OCI-LY1 (cell line): ENCODE results near the gene DNAH14.

ENCODE experiments used
- H2AFZ ChIP-seq: fragments of 200-600 bp; sonication (generic), shearing (Covaris generic); 2 replicates; pipeline ENCODE4 v1.6.0; 2014; ENCODE audit warnings: antibody characterized with exemption, mild to moderate bottlenecking, low read length
- H3F3A ChIP-seq: fragments of 200-600 bp; sonication (generic), shearing (Covaris generic); 2 replicates; pipeline ENCODE4 v1.6.0; 2014; ENCODE audit warnings: mild to moderate bottlenecking, antibody characterized with exemption, low read length, moderate library complexity; ENCODE audit not compliant: insufficient read depth
- H3K27ac ChIP-seq: fragments of 200-600 bp; sonication (generic); 2 replicates; pipeline ENCODE4 v1.5.1; 2014; ENCODE audit warnings: low read length, mixed run types, mild to moderate bottlenecking, low read depth; ENCODE audit not compliant: poor library complexity, severe bottlenecking
- H3K27me3 ChIP-seq: fragments of 200-600 bp; sonication (generic); 2 replicates; pipeline ENCODE4 v1.6.0; 2014; ENCODE audit warnings: antibody characterized with exemption, mild to moderate bottlenecking, low read length, moderate library complexity; ENCODE audit not compliant: insufficient read depth
- H3K36me3 ChIP-seq: fragments of 200-600 bp; sonication (generic); 2 replicates; pipeline ENCODE4 v1.6.1; 2014; ENCODE audit warnings: mild to moderate bottlenecking, antibody characterized with exemption, low read length, moderate library complexity, mixed read lengths; ENCODE audit not compliant: insufficient read depth
- H3K4me1 ChIP-seq: fragments of 200-600 bp; sonication (generic); 2 replicates; pipeline ENCODE4 v1.5.1; 2014; ENCODE audit warnings: mild to moderate bottlenecking, low read length, moderate library complexity; ENCODE audit not compliant: insufficient read depth, severe bottlenecking
- H3K4me2 ChIP-seq: fragments of 200-600 bp; sonication (generic), shearing (Covaris generic); 2 replicates; pipeline ENCODE4 v1.6.1; 2014; ENCODE audit warnings: low read length
- H3K4me3 ChIP-seq: fragments of 200-600 bp; sonication (generic); 2 replicates; pipeline ENCODE4 v1.5.1; 2014; ENCODE audit warnings: low read length, low read depth, mild to moderate bottlenecking, mixed read lengths; ENCODE audit not compliant: poor library complexity, severe bottlenecking
- H3K79me2 ChIP-seq: fragments of 200-600 bp; shearing (Covaris generic); 2 replicates; pipeline ENCODE4 v1.6.1; 2016; ENCODE audit warnings: mixed run types, low read length, mixed read lengths; ENCODE audit not compliant: insufficient read depth
- H3K9ac ChIP-seq: fragments of 200-600 bp; sonication (generic), shearing (Covaris generic); 2 replicates; pipeline ENCODE4 v1.6.1; 2014; ENCODE audit warnings: mild to moderate bottlenecking, low read length, mixed read lengths
- H3K9me2 ChIP-seq: fragments of 200-600 bp; sonication (generic), shearing (Covaris generic); 2 replicates; pipeline ENCODE4 v1.6.1; 2014; ENCODE audit warnings: low read depth, mild to moderate bottlenecking, low read length, mixed read lengths
- H3K9me3 ChIP-seq: fragments of 200-600 bp; shearing (Covaris generic); 2 replicates; pipeline ENCODE4 v1.6.1; 2014; ENCODE audit warnings: low read length, mixed read lengths
- H4K20me1 ChIP-seq: fragments of 200-600 bp; sonication (generic), shearing (Covaris generic); 2 replicates; pipeline ENCODE4 v1.6.0; 2016; ENCODE audit warnings: mild to moderate bottlenecking, low read length; ENCODE audit not compliant: insufficient read depth
- CTCF ChIP-seq: fragments of 200-600 bp; sonication (generic), shearing (Covaris generic); IDR thresholded peaks from 2 replicates; pipeline ENCODE4 v1.5.1; 2017; ENCODE audit warnings: mild to moderate bottlenecking, antibody characterized with exemption, low read length, moderate library complexity, mixed read lengths
- EZH2 ChIP-seq: fragments of 200-600 bp; sonication (generic), shearing (Covaris generic); IDR thresholded peaks from 2 replicates; pipeline ENCODE4 v1.8.0; 2017; ENCODE audit warnings: borderline replicate concordance, mixed run types, mild to moderate bottlenecking, antibody characterized with exemption, low read length, moderate library complexity, mixed read lengths

The DNAH14 gene

GRCh38 chr1:225410036-225410435 is 480.6 kb downstream of the DNAH14 start:
- Histone ChIP-seq H3K9me3 (no peaks in the 10 kb centered on the region), H3K79me2 (no peaks in the 10 kb centered on the region), H3K9me2 (no peaks in the 10 kb centered on the region)

GRCh38 chr1:225412321-225412720 is 482.8 kb downstream of the DNAH14 start:
- Histone ChIP-seq H3K79me2 (peaks cover 4% of the 10 kb centered on the region; the same call in 1 of the 2 replicates), H3K4me3 (no peak overlapping the region), H3K4me1 (no peaks in the 10 kb centered on the region), H2AFZ (no peak overlapping the region), H3K36me3 (peaks cover 100% of the 10 kb centered on the region), H3K9ac (no peak overlapping the region), H3K27me3 (no peaks in the 10 kb centered on the region), H3K9me3 (no peaks in the 10 kb centered on the region), H4K20me1 (no peaks in the 10 kb centered on the region), H3F3A (no peaks in the 10 kb centered on the region), H3K9me2 (no peaks in the 10 kb centered on the region), H3K27ac (no peak overlapping the region), H3K4me2 (no peak overlapping the region)
- no peak for TF ChIP-seq EZH2
- no peak for TF ChIP-seq CTCF

More at GRCh38 chr1:225410036-225410435, 480.6 kb downstream of the DNAH14 start:
- H2AFZ ChIP-seq, result no peak overlapping the region
- no peaks in the 10 kb centered on the region for H3F3A ChIP-seq
- H3K27ac ChIP-seq, result no peak overlapping the region
- H3K27me3 ChIP-seq, result no peaks in the 10 kb centered on the region
- peaks cover 100% of the 10 kb centered on the region for H3K36me3 ChIP-seq
- no peak overlapping the region for H3K4me3 ChIP-seq
- no peaks in the 10 kb centered on the region for H3K4me1 ChIP-seq
- TF ChIP-seq CTCF (no peak), EZH2 (no peak)
- H4K20me1 ChIP-seq, result no peaks in the 10 kb centered on the region
- no peak overlapping the region for H3K4me2 ChIP-seq
- no peak overlapping the region for H3K9ac ChIP-seq

GRCh38 chr1:225412803-225413351 is 483.4 kb downstream of the DNAH14 start:
- H3K27me3 ChIP-seq, result no peaks in the 10 kb centered on the region
- no peaks in the 10 kb centered on the region for H3K4me1 ChIP-seq
- TF ChIP-seq CTCF, result no peak
- TF ChIP-seq EZH2, result no peak
- no peaks in the 10 kb centered on the region for H3K9me2 ChIP-seq
- no peak overlapping the region for H3K9ac ChIP-seq
- H3K9me3 ChIP-seq, result no peaks in the 10 kb centered on the region
- no peak overlapping the region for H3K4me2 ChIP-seq
- no peaks in the 10 kb centered on the region for H4K20me1 ChIP-seq
- H3K4me3 ChIP-seq, result no peak overlapping the region
- no peak overlapping the region for H3K27ac ChIP-seq
- H2AFZ ChIP-seq, result no peak overlapping the region
- H3K36me3 ChIP-seq, result peaks cover 100% of the 10 kb centered on the region
- H3F3A ChIP-seq, result no peaks in the 10 kb centered on the region
- peaks cover 4% of the 10 kb centered on the region; the same call in 1 of the 2 replicates for H3K79me2 ChIP-seq
